Stimulated activated CD4-positive, alpha-beta T cell treated with anti-CD3 and anti-CD28 coated beads, TNF-alpha, amount 100 ng/mL, for 48 hours (primary cell): ENCODE data around the gene MTREX.

Experiments used
- DNase-seq, 3 donors: peaks; one replicate each; pipeline ENCODE4 v3.0.0-alpha.2; 2020; ENCODE audit warnings: low read depth in 3 of 3

Gene MTREX

DNA sequence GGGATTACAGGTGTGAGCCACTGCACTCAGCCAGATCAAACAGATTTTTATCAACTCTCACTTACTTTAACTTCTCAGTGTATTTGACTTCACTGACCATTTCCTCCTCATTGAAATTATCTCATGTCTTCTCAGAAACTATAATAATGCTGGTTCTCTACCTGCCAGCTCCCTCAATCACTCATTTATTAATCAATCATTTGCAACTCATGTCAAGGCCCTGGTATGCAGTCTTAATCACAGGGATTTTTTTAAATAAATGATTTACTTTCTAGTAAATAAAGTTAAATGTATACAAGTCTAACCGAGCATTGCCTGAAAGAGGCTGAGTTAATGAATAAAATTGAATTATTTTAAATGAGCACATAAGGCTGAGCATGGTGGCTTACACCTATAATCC lies 163.7 kb downstream of the MTREX start:
- DNase-seq: no peak

DNA sequence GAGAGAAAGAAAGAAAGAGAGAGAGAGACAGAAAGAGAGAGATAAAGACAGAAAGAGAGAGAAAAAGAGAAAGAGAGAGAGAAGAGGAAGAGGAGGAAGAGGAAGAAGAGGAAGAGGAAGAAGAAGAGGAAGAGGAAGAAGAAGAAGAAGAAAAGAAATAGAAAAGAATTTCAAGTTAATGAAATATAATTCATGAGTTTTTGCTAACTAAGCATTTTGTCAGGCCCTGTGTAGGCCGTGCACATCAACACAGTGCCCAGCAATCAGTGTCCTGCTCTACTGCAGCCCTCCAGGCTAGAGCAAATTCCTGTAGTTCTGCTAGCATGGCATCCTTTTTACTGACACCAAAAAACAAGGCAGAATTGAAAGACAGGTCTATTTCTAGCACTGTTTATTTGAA lies 164.9 kb downstream of the MTREX start:
- DNase-seq: no peak
